GM12891 (cell line): Measurements from ENCODE around the gene ADCY2.

Source experiments
- POLR2A ChIP-seq: IDR thresholded peaks from 2 replicates; pipeline ENCODE4 v1.6.1; 2011; ENCODE audit warnings: low read depth, low read length, control low read depth
- POLR2AphosphoS5 ChIP-seq: IDR thresholded peaks from 2 replicates; pipeline ENCODE4 v1.6.1; 2011; ENCODE audit warnings: low read depth, low read length, control low read depth
- TAF1 ChIP-seq: IDR thresholded peaks from 2 replicates; pipeline ENCODE4 v1.6.1; 2011; ENCODE audit warnings: low read depth, low read length, control low read depth

- no peak for TF ChIP-seq POLR2A
- TF ChIP-seq POLR2AphosphoS5, result no peak
- no peak for TF ChIP-seq TAF1
These were observed 460.9 kb downstream of the ADCY2 start for GRCh38 chr5:7856855-7857254.
